CD14-positive monocyte (primary cell): ENCODE data around the gene NCBP1. TPM values are rescaled to one million over a fixed set of nuclear protein-coding genes. Genes with fewer than 3 reads are reported as not detected.
"Not testable (repeated sequence)": the region's sequence is repeated elsewhere in the genome, so short reads cannot be mapped to it uniquely, and the experiment has no call there.

ENCODE experiments used
- DNase-seq, 3 donors: peaks; one replicate each; pipeline ENCODE4 v3.0.0-alpha.2; 2011 to 2022
- H2AFZ ChIP-seq: 2 replicates; pipeline ENCODE4 v1.6.0; 2012; ENCODE audit warnings: mild to moderate bottlenecking, low read depth, low read length, inconsistent platforms; ENCODE audit not compliant: insufficient read depth, poor library complexity, severe bottlenecking
- H3K27ac ChIP-seq, 2 donors: 1 replicate in 1 of 2; 2 replicates in 1 of 2; pipeline ENCODE4 v1.5.1; 2012 to 2013; ENCODE audit warnings: low read length in 2 of 2, control low read depth in 1 of 2, inconsistent platforms in 1 of 2, low read depth in 1 of 2, mild to moderate bottlenecking in 1 of 2
- H3K27me3 ChIP-seq, 2 donors: one replicate each; pipeline versions ENCODE4 v1.6.0 to v1.6.1; 2011 to 2013; ENCODE audit warnings: low read length in 2 of 2; ENCODE audit not compliant: control insufficient read depth in 2 of 2, insufficient read depth in 2 of 2
- H3K36me3 ChIP-seq, 2 donors: replicated peaks in 1 of 2; 1 replicate in 1 of 2; 2 replicates in 1 of 2; pipeline versions ENCODE4 v1.5.1 to v1.6.1; 2012 to 2013; ENCODE audit warnings: low read length in 2 of 2, control low read depth in 1 of 2, inconsistent platforms in 1 of 2, mild to moderate bottlenecking in 1 of 2; ENCODE audit not compliant: insufficient read depth in 2 of 2, control insufficient read depth in 1 of 2
- H3K4me1 ChIP-seq, 2 donors: 1 replicate in 1 of 2; 2 replicates in 1 of 2; pipeline versions ENCODE4 v1.5.1 to v1.6.1; 2012 to 2013; ENCODE audit warnings: low read length in 2 of 2, control low read depth in 1 of 2, inconsistent platforms in 1 of 2, mild to moderate bottlenecking in 1 of 2, moderate library complexity in 1 of 2; ENCODE audit not compliant: insufficient read depth in 2 of 2, control insufficient read depth in 1 of 2
- H3K4me2 ChIP-seq: replicated peaks from 2 replicates; pipeline ENCODE3; 2012; ENCODE audit warnings: low read length, moderate library complexity, mild to moderate bottlenecking; ENCODE audit not compliant: poor library complexity, severe bottlenecking; ENCODE audit errors: extremely low read depth
- H3K4me3 ChIP-seq, 3 experiments: fragments of 200-600 bp in 1 of 3; sonication (generic) in 1 of 3; replicated peaks in 1 of 3; 1 replicate in 2 of 3; 2 replicates in 1 of 3; pipeline ENCODE4 v1.5.1; 2011 to 2013; ENCODE audit warnings: low read length in 3 of 3, mild to moderate bottlenecking in 3 of 3, control low read depth in 2 of 3, low read depth in 2 of 3, inconsistent platforms in 1 of 3, moderate library complexity in 1 of 3
- H3K79me2 ChIP-seq: 2 replicates; pipeline ENCODE4 v1.6.0; 2012; ENCODE audit warnings: mild to moderate bottlenecking, control low read depth, inconsistent platforms, low read length, moderate library complexity; ENCODE audit not compliant: insufficient read depth
- H3K9ac ChIP-seq: 2 replicates; pipeline ENCODE4 v1.6.0; 2017; ENCODE audit warnings: low read length, mild to moderate bottlenecking; ENCODE audit not compliant: insufficient read depth, poor library complexity, severe bottlenecking
- H3K9me3 ChIP-seq, 2 donors: replicated peaks in 1 of 2; 1 replicate in 1 of 2; 2 replicates in 1 of 2; pipeline versions ENCODE4 v1.5.1 to v1.6.1; 2012 to 2013; ENCODE audit warnings: low read length in 2 of 2, control low read depth in 1 of 2; ENCODE audit not compliant: control insufficient read depth in 1 of 2, insufficient read depth in 1 of 2
- H4K20me1 ChIP-seq: 2 replicates; pipeline ENCODE4 v1.6.0; 2012; ENCODE audit warnings: mild to moderate bottlenecking, low read length, control low read depth, moderate library complexity; ENCODE audit not compliant: insufficient read depth
- H3K27ac Mint-ChIP-seq, 7 donors: one replicate each; pipeline ENCODE4 v1.8.0; 2020; ENCODE audit warnings: mild to moderate bottlenecking in 7 of 7, mixed read lengths in 7 of 7, moderate library complexity in 6 of 7, inconsistent platforms in 2 of 7
- H3K27me3 Mint-ChIP-seq, 3 donors: one replicate each; pipeline ENCODE4 v1.8.0; 2021 to 2022; ENCODE audit warnings: low read depth in 3 of 3, mild to moderate bottlenecking in 3 of 3, mixed read lengths in 3 of 3, moderate library complexity in 3 of 3, inconsistent platforms in 1 of 3
- H3K36me3 Mint-ChIP-seq, 2 donors: one replicate each; pipeline ENCODE4 v1.8.0; 2020; ENCODE audit warnings: mixed read lengths in 2 of 2, inconsistent platforms in 1 of 2, mild to moderate bottlenecking in 1 of 2
- H3K4me1 Mint-ChIP-seq: one replicate; pipeline ENCODE4 v1.8.0; 2020; ENCODE audit warnings: mild to moderate bottlenecking, mixed read lengths
- H3K4me3 Mint-ChIP-seq, 2 donors: one replicate each; pipeline ENCODE4 v1.8.0; 2020; ENCODE audit warnings: mild to moderate bottlenecking in 2 of 2, mixed read lengths in 2 of 2, moderate library complexity in 1 of 2
- H3K9me3 Mint-ChIP-seq, 7 donors: one replicate each; pipeline ENCODE4 v1.8.0; 2020 to 2022; ENCODE audit warnings: mixed read lengths in 7 of 7, mild to moderate bottlenecking in 6 of 7, moderate library complexity in 6 of 7, inconsistent platforms in 2 of 7
- WGBS: methylation state at CpG from one replicate; pipeline ENCODE4 v1.1.5; 2013; ENCODE audit warnings: missing lambda C conversion rate; ENCODE audit not compliant: insufficient coverage; 5-methylcytosine and 5-hydroxymethylcytosine counted together
- intact Hi-C, 2 donors: fragments of 100-400 bp; cut with micrococcal nuclease; formaldehyde crosslinking; loops; one replicate each; pipeline versions ENCODE4 v1.15.0 to v1.15.1; 2023
- polyA plus RNA-seq, 3 donors: library from polyadenylated mRNA; depleted of rRNA in 1 of 3; unstranded in 2 of 3; stranded (reverse) in 1 of 3; fragments of 300-500 nt in 2 of 3; fragments of >200 nt in 1 of 3; fragmentation: Illumina TruSeq in 2 of 3; gene quantifications; 1 replicate in 2 of 3; 2 replicates in 1 of 3; pipeline ENCODE4 v1.2.3, GENCODE V29; 2012 to 2021
- TF ChIP-seq, protein P1 (sequence below): fragments of 200-600 bp; IDR thresholded peaks from one replicate; pipeline ENCODE4 v1.8.0; 2022; ENCODE audit warnings: antibody characterized with exemption, mild to moderate bottlenecking

The NCBP1 gene
- polyA plus RNA-seq, 3 donors, result 8.9 to 15.8 (median 11.1) TPM

DNA sequence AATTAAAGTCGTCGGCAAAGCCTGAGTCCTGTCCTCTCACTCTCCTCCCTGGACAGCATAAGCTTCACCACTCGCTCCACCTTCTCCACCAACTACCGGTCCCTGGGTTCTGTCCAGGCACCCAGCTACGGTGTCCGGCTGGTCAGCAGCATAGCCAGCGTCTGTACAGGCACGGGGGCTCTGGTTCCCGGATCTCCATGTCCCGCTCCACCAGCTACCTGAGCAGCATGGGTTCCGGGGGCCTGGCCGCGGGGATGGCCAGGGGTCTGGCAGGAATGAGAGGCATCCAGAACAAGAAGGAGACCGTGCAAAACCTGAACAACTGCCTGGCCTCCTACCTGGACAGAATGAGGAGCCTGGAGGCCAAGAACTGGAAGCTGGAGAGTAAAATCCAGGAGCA, 65.2 kb downstream of the NCBP1 start:
- peaks cover 0 to 5% of the 10 kb centered on the region in 2 donors for H3K27me3 ChIP-seq
- Mint-ChIP-seq H3K9me3 (no peaks in the 10 kb centered on the region), H3K27ac (peak overlapping the region in 1 of 7 donors; percentile 30), H3K27me3 (peaks cover 13 to 19% (median 18%) of the 10 kb centered on the region in 3 donors), H3K4me1 (peaks cover 47% of the 10 kb centered on the region), H3K36me3 (peaks cover 0 to 6% of the 10 kb centered on the region in 2 donors), H3K4me3 (no peak overlapping the region)
- peak overlapping the region in 1 of 3 experiments; percentile 18 for H3K4me3 ChIP-seq
- TF ChIP-seq, protein P1, sequence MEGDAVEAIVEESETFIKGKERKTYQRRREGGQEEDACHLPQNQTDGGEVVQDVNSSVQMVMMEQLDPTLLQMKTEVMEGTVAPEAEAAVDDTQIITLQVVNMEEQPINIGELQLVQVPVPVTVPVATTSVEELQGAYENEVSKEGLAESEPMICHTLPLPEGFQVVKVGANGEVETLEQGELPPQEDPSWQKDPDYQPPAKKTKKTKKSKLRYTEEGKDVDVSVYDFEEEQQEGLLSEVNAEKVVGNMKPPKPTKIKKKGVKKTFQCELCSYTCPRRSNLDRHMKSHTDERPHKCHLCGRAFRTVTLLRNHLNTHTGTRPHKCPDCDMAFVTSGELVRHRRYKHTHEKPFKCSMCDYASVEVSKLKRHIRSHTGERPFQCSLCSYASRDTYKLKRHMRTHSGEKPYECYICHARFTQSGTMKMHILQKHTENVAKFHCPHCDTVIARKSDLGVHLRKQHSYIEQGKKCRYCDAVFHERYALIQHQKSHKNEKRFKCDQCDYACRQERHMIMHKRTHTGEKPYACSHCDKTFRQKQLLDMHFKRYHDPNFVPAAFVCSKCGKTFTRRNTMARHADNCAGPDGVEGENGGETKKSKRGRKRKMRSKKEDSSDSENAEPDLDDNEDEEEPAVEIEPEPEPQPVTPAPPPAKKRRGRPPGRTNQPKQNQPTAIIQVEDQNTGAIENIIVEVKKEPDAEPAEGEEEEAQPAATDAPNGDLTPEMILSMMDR, result no peak
- H3K9ac ChIP-seq, result no peak overlapping the region
- intact Hi-C loops, result loop anchor here in 1 of 2 donors (10.0 kb wide), 1 partner anchor 64 kb away; the partner anchor contains the start of genes NCBP1 and TSTD2
- H2AFZ ChIP-seq, result peak overlapping the region; percentile 56
- H3K79me2 ChIP-seq, result peaks cover 26% of the 10 kb centered on the region
- H3K4me1 ChIP-seq, result peaks cover 31 to 38% of the 10 kb centered on the region in 2 donors
- no peaks in the 10 kb centered on the region for H3K9me3 ChIP-seq
- H4K20me1 ChIP-seq, result peaks cover 14% of the 10 kb centered on the region
- no peak overlapping the region for H3K4me2 ChIP-seq
- WGBS, result 96% methylated on average over 14 of the region's 14 CpGs
- no peak for DNase-seq
- H3K27ac ChIP-seq, result no peak overlapping the region
- H3K36me3 ChIP-seq, result no peaks in the 10 kb centered on the region

DNA sequence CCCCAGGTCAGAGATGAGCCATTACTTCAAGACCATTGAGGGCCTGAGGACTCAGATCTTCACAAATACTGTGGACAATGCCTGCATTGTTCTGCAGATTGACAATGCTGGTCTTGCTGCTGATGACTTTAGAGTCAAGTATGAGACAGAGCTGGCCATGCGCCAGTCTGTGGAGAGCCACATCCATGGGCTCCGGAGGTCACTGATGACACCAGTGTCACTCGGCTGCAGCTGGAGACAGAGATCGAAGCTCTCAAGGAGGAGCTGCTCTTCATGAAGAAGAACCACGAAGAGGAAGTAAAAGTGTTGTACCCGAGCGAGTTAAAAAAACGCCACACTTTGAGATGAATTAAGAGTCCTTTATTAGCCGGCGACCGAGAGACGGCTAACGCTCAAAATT, 65.7 kb downstream of the NCBP1 start:
- Histone ChIP-seq H2AFZ (peak overlapping the region; percentile 56), H3K79me2 (peaks cover 22% of the 10 kb centered on the region), H3K4me1 (peaks cover 31 to 37% of the 10 kb centered on the region in 2 donors), H4K20me1 (peaks cover 13% of the 10 kb centered on the region), H3K4me3 (peak overlapping the region in 1 of 3 experiments; percentile 18)
- not testable (repeated sequence) for H3K9ac ChIP-seq, H3K36me3 Mint-ChIP-seq, H3K9me3 ChIP-seq, H3K36me3 ChIP-seq, H3K4me2 ChIP-seq, H3K9me3 Mint-ChIP-seq, H3K27ac ChIP-seq, H3K27me3 ChIP-seq
- peak overlapping the region in 3 of 7 donors; percentile 37 to 59 (median 48) for H3K27ac Mint-ChIP-seq
- H3K27me3 Mint-ChIP-seq, result peaks cover 15 to 23% (median 18%) of the 10 kb centered on the region in 3 donors
- peaks cover 43% of the 10 kb centered on the region for H3K4me1 Mint-ChIP-seq
- WGBS, result 13% methylated on average over 8 of the region's 13 CpGs
- DNase-seq, result peak; percentile 11 to 28 (median 23)
- H3K4me3 Mint-ChIP-seq, result peak overlapping the region; percentile 61 to 73
- intact Hi-C loops, result loop anchor here in 1 of 2 donors (10.0 kb wide), 1 partner anchor 64 kb away; the partner anchor contains the start of genes NCBP1 and TSTD2

DNA sequence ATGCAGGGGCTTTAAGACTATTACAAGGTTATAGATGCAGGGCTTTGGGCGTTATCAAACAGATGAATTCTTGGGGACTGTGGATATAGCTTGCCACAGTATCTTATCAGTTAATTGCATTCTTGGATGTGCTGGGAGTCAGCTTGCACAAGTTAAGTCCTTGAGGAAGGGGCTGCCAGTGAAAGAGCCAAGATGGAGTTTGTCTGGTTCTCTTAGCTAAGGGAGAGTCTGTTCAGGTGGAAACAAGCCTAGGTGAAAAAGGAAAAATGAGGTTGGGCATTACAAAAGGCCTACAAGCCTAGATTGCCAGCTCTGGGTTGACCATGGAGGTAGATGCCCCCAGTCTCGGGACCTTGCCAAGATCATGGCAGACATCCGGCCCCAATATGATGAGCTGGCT, 66.2 kb downstream of the NCBP1 start:
- peak overlapping the region; percentile 61 to 73 for H3K4me3 Mint-ChIP-seq
- peaks cover 38% of the 10 kb centered on the region for H3K4me1 Mint-ChIP-seq
- Histone ChIP-seq H3K79me2 (peaks cover 17% of the 10 kb centered on the region), H3K4me1 (peaks cover 27 to 32% of the 10 kb centered on the region in 2 donors), H3K27me3 (peaks cover 2 to 12% of the 10 kb centered on the region in 2 donors), H3K4me3 (peak overlapping the region in 1 of 3 experiments; percentile 18)
- 91% methylated on average over 2 of the region's 3 CpGs for WGBS
- not testable (repeated sequence) for H4K20me1 ChIP-seq, H2AFZ ChIP-seq, H3K9ac ChIP-seq, H3K36me3 Mint-ChIP-seq, H3K27ac ChIP-seq, H3K9me3 Mint-ChIP-seq, H3K36me3 ChIP-seq, H3K4me2 ChIP-seq, DNase-seq, H3K9me3 ChIP-seq
- peaks cover 15 to 25% (median 18%) of the 10 kb centered on the region in 3 donors for H3K27me3 Mint-ChIP-seq
- peak overlapping the region in 1 of 7 donors; percentile 37 for H3K27ac Mint-ChIP-seq
- intact Hi-C loops, result loop anchor here in 1 of 2 donors (10.0 kb wide), 2 partner anchors 65 to 235 kb away; partner anchors contain the start of genes HEMGN, NCBP1 and TSTD2
